Heart left ventricle (tissue), 16 donors: ENCODE measurements around the gene GRIP2. TPM values are rescaled to one million over a fixed set of nuclear protein-coding genes. Genes with fewer than 3 reads are reported as not detected.

Source experiments
- ATAC-seq, 4 donors: fragments of 200-7000 bp; cut with Tn5 transposase; one replicate each; pipeline ENCODE4 v1.9.1; 2020 to 2022; ENCODE audit warnings: moderate library complexity in 4 of 4, mild to moderate bottlenecking in 3 of 4, moderate number of reproducible peaks in 1 of 4
- DNase-seq, 5 donors: peaks; one replicate each; pipeline ENCODE4 v3.0.0-alpha.2; 2020
- H3K27ac ChIP-seq, 12 donors: fragments of 200-600 bp; sonication (generic) in 4 of 12; one replicate each; pipeline versions ENCODE4 v1.5.0 to v1.8.0; 2016 to 2022; ENCODE audit warnings: mild to moderate bottlenecking in 2 of 12
- H3K27me3 ChIP-seq, 9 donors: fragments of 200-600 bp; sonication (generic) in 2 of 9; one replicate each; pipeline versions ENCODE4 v1.5.1 to v1.8.0; 2016 to 2022; ENCODE audit warnings: mild to moderate bottlenecking in 3 of 9
- H3K36me3 ChIP-seq, 9 donors: fragments of 200-600 bp; sonication (generic) in 2 of 9; one replicate each; pipeline versions ENCODE4 v1.5.0 to v1.8.0; 2018 to 2022; ENCODE audit warnings: mild to moderate bottlenecking in 2 of 9
- H3K4me1 ChIP-seq, 12 donors: fragments of 200-600 bp; sonication (generic) in 4 of 12; one replicate each; pipeline versions ENCODE4 v1.5.0 to v1.8.0; 2016 to 2022; ENCODE audit warnings: mild to moderate bottlenecking in 3 of 12
- H3K4me3 ChIP-seq, 12 donors: fragments of 200-600 bp; sonication (generic) in 4 of 12; one replicate each; pipeline versions ENCODE4 v1.5.0 to v1.8.0; 2017 to 2022; ENCODE audit warnings: mild to moderate bottlenecking in 9 of 12, moderate library complexity in 4 of 12
- H3K9me3 ChIP-seq, 12 donors: fragments of 200-600 bp; sonication (generic) in 4 of 12; one replicate each; pipeline versions ENCODE4 v1.5.0 to v1.8.0; 2016 to 2022; ENCODE audit warnings: mild to moderate bottlenecking in 1 of 12
- POLR2A ChIP-seq, 2 donors: fragments of 450-650 bp; IDR thresholded peaks; one replicate each; pipeline ENCODE4 v1.6.1; 2017; ENCODE audit warnings: antibody characterized with exemption in 2 of 2, mild to moderate bottlenecking in 2 of 2, moderate library complexity in 2 of 2
- WGBS, 4 donors: extraction: QIAGEN DNeasy Blood & Tissue Kit in 2 of 4; methylation state at CpG; one replicate each; pipeline versions ENCODE4 v1.1.5 to v1.1.7; 2013 to 2018; 5-methylcytosine and 5-hydroxymethylcytosine counted together
- intact Hi-C, 10 donors: fragments of 100-400 bp; cut with DNase I; formaldehyde crosslinking; loops; one replicate each; pipeline versions ENCODE4 v1.11.1 to v1.14.2; 2022
- polyA plus RNA-seq, 2 donors: library from polyadenylated mRNA; stranded (reverse); fragments of 200-250 nt; gene quantifications; one replicate each; pipeline ENCODE4 v1.2.3, GENCODE V29; 2013
- total RNA-seq, 9 donors: library from RNA; depleted of rRNA in 2 of 9; stranded (reverse); fragments of >200 nt in 2 of 9; fragmentation: NEBNext Ultra II Directional in 3 of 9; extraction: Animal tissue kit (Norgen Biotek cat#: 25700) in 3 of 9; gene quantifications; one replicate each; pipeline versions ENCODE4 v1.1.0 to v1.2.4, GENCODE V29; 2016 to 2023
- TF ChIP-seq, protein P1 (sequence below), 12 donors: fragments of 200-600 bp; sonication (generic) in 4 of 12; IDR thresholded peaks; one replicate each; pipeline versions ENCODE4 v1.5.0 to v1.8.0; 2018 to 2022; ENCODE audit warnings: antibody characterized with exemption in 12 of 12, mild to moderate bottlenecking in 5 of 12
- donor health status: ischemic (EF 13 %, LVEDD 7.1; RV severe dilation, severe dysfunction).
- donor health status: healthy with polysubstance abuse.
- donor health status: DM: no; HTN: yes; CAD: no.
- donor health status: DM: no; HTN: no; CAD: no.
- donor health status: ischemic (EF 25% LVEDD 6.9; RV normal size, moderate dysfunction).
- donor health status: ischemic (EF 25% LVEDD 5.7; RV mildly dilated, moderate dysfunction).
- donor health status: healthy.
- donor health status: DM: yes; HTN: yes; CAD: no.
- donor health status: ischemic (EF 35%, LVEDD 5.7; RV mildly dilated, moderate dysfunction).
- donor health status: nonischemic (EF 11% LVEDD 7.7; RV severe dilation, severe dysfunction).
- donor health status: DM: yes; HTN: yes; CAD: no.
- donor health status: PGD.
- donor health status: ischemic (EF 29% LVEDD 5.4; RV normal size, mild dysfunction).
- donor health status: nonischemic (EF 23%, LVEDD 6.1; RV moderate dilation, normal function).

GRIP2 gene
- total and polyA plus RNA-seq, 11 donors = 5.8 to 56.7 (median 28.7) TPM

DNA sequence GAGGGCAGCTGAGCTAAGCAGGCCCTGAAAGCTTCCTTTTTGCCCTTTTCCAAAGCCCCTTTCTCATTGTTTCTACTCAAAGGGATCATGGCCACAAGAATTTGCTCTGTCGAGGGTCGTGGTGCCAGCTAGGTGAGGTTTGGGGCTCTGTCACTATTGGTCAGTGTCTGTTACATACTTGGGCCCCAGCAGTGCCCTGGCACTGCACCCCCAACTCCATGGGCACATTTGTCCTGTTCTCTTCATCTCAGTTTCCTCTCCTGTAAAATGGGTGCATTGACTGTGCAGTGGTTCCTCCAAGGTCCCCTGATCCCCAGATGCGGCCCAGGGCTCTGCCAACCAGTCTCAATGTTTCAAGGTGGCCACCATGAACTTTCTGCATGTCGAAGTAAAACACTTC is 75.6 kb downstream of the GRIP2 start:
- peaks cover 0 to 8% (median 0%) of the 10 kb centered on the region in 9 donors for H3K27me3 ChIP-seq
- WGBS, 4 donors = 94 to 98% (median 96%) methylated on average over 4 of the region's 4 CpGs
- intact Hi-C loops = loop anchor here in 6 of 10 donors (5.0 to 10.0 kb wide), 4 partner anchors 62 to 810 kb away; partner anchors contain the start of gene SLC6A6 (in 1 of the 6)
- peaks cover 0 to 97% (median 45%) of the 10 kb centered on the region in 9 donors for H3K36me3 ChIP-seq
- H3K4me1 ChIP-seq = peaks cover 0 to 36% (median 19%) of the 10 kb centered on the region in 12 donors
- TF ChIP-seq POLR2A (IDR thresholded peaks at IDR 0.05) = no peak
- TF ChIP-seq, protein P1, sequence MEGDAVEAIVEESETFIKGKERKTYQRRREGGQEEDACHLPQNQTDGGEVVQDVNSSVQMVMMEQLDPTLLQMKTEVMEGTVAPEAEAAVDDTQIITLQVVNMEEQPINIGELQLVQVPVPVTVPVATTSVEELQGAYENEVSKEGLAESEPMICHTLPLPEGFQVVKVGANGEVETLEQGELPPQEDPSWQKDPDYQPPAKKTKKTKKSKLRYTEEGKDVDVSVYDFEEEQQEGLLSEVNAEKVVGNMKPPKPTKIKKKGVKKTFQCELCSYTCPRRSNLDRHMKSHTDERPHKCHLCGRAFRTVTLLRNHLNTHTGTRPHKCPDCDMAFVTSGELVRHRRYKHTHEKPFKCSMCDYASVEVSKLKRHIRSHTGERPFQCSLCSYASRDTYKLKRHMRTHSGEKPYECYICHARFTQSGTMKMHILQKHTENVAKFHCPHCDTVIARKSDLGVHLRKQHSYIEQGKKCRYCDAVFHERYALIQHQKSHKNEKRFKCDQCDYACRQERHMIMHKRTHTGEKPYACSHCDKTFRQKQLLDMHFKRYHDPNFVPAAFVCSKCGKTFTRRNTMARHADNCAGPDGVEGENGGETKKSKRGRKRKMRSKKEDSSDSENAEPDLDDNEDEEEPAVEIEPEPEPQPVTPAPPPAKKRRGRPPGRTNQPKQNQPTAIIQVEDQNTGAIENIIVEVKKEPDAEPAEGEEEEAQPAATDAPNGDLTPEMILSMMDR (IDR thresholded peaks at IDR 0.05) = no peak
- no peaks in the 10 kb centered on the region for H3K9me3 ChIP-seq
- ATAC-seq = no peak
- no peak overlapping the region for H3K4me3 ChIP-seq
- DNase-seq = no peak
- no peak overlapping the region for H3K27ac ChIP-seq

- H3K9me3 ChIP-seq = no peaks in the 10 kb centered on the region
- H3K4me3 ChIP-seq = no peak overlapping the region
- 84 to 94% (median 88%) methylated on average over 5 of the region's 5 CpGs for WGBS, 4 donors
- ATAC-seq = no peak
- intact Hi-C loops = loop anchor here in 6 of 10 donors (5.0 to 10.0 kb wide), 4 partner anchors 62 to 809 kb away; partner anchors contain the start of gene SLC6A6 (in 1 of the 6)
- no peak for TF ChIP-seq POLR2A (IDR thresholded peaks at IDR 0.05)
- TF ChIP-seq, protein P1 (IDR thresholded peaks at IDR 0.05) = no peak
- H3K4me1 ChIP-seq = peaks cover 0 to 38% (median 19%) of the 10 kb centered on the region in 12 donors
- H3K27me3 ChIP-seq = peaks cover 0 to 8% (median 0%) of the 10 kb centered on the region in 9 donors
- H3K27ac ChIP-seq = peak overlapping the region in 2 of 12 donors; percentile 5 to 39
- no peak for DNase-seq
- H3K36me3 ChIP-seq = peaks cover 0 to 97% (median 46%) of the 10 kb centered on the region in 9 donors
Observed at GRCh38 chr3:14464141-14464465, 76.0 kb downstream of the GRIP2 start.

GRCh38 chr3:14463330-14464140 is 76.6 kb downstream of the GRIP2 start:
- intact Hi-C loops = loop anchor here in 7 of 10 donors (2.0 to 10.0 kb wide), 5 partner anchors 61 to 809 kb away; partner anchors contain the start of gene SLC6A6 (in 1 of the 7)

GRCh38 chr3:14462738-14463137 is 77.4 kb downstream of the GRIP2 start:
- Histone ChIP-seq H3K9me3 (no peaks in the 10 kb centered on the region), H3K36me3 (peaks cover 0 to 100% (median 42%) of the 10 kb centered on the region in 9 donors), H3K27ac (no peak overlapping the region), H3K4me1 (peaks cover 0 to 51% (median 19%) of the 10 kb centered on the region in 12 donors), H3K27me3 (peaks cover 0 to 8% (median 0%) of the 10 kb centered on the region in 9 donors), H3K4me3 (no peak overlapping the region)
- WGBS, 4 donors = 93 to 96% (median 94%) methylated on average over 9 of the region's 9 CpGs
- peak in 1 of 5 donors; percentile 28 for DNase-seq
- intact Hi-C loops = loop anchor here in 7 of 10 donors (2.0 to 10.0 kb wide), 5 partner anchors 60 to 808 kb away; partner anchors contain the start of gene SLC6A6 (in 1 of the 7)
- TF ChIP-seq POLR2A (IDR thresholded peaks at IDR 0.05) = no peak
- TF ChIP-seq, protein P1 (IDR thresholded peaks at IDR 0.05) = no peak
- no peak for ATAC-seq

More at GRCh38 chr3:14463330-14464140, 76.6 kb downstream of the GRIP2 start:
- no peak for TF ChIP-seq POLR2A (IDR thresholded peaks at IDR 0.05)
- H3K9me3 ChIP-seq = no peaks in the 10 kb centered on the region
- no peak overlapping the region for H3K4me3 ChIP-seq
- 83 to 85% (median 85%) methylated on average over 24 to 26 of the region's 26 CpGs for WGBS, 4 donors
- H3K27me3 ChIP-seq = peaks cover 0 to 8% (median 0%) of the 10 kb centered on the region in 9 donors
- peak overlapping the region in 2 of 12 donors; percentile 5 to 39 for H3K27ac ChIP-seq
- H3K4me1 ChIP-seq = peaks cover 0 to 44% (median 19%) of the 10 kb centered on the region in 12 donors
- peak in 2 of 5 donors; percentile 60 to 66 for DNase-seq
- peaks cover 0 to 97% (median 44%) of the 10 kb centered on the region in 9 donors for H3K36me3 ChIP-seq
- ATAC-seq = no peak
